Loucy (cell line): ENCODE data around the gene IFT88.

ENCODE experiments used
- H2AFZ ChIP-seq: fragments of 200-600 bp; sonication (generic); 2 replicates; pipeline ENCODE4 v1.6.0; 2016; ENCODE audit warnings: antibody characterized with exemption, mild to moderate bottlenecking, low read length, moderate library complexity
- H3F3A ChIP-seq: fragments of 200-600 bp; 2 replicates; pipeline ENCODE4 v1.6.0; 2016; ENCODE audit warnings: antibody characterized with exemption, low read depth, mild to moderate bottlenecking
- H3K27me3 ChIP-seq: fragments of 200-600 bp; sonication (generic); 2 replicates; pipeline ENCODE4 v1.6.1; 2014; ENCODE audit warnings: low read length, mild to moderate bottlenecking; ENCODE audit not compliant: insufficient read depth, poor library complexity, severe bottlenecking
- H3K36me3 ChIP-seq: fragments of 200-600 bp; sonication (generic); 2 replicates; pipeline ENCODE4 v1.6.1; 2016; ENCODE audit warnings: low read length; ENCODE audit not compliant: insufficient read depth
- H3K4me1 ChIP-seq: fragments of 200-600 bp; sonication (generic); 2 replicates; pipeline ENCODE4 v1.5.1; 2014; ENCODE audit warnings: low read length, mild to moderate bottlenecking; ENCODE audit not compliant: insufficient read depth, poor library complexity, severe bottlenecking
- H3K4me2 ChIP-seq: fragments of 200-600 bp; sonication (generic); 2 replicates; pipeline ENCODE4 v1.6.0; 2014; ENCODE audit warnings: antibody characterized with exemption, low read length, low read depth, mild to moderate bottlenecking; ENCODE audit not compliant: poor library complexity, severe bottlenecking
- H3K4me3 ChIP-seq: fragments of 200-600 bp; sonication (generic); 2 replicates; pipeline ENCODE4 v1.5.1; 2014; ENCODE audit warnings: low read length, mild to moderate bottlenecking, mixed read lengths; ENCODE audit not compliant: poor library complexity, severe bottlenecking
- H3K79me2 ChIP-seq: fragments of 200-600 bp; sonication (generic); 2 replicates; pipeline ENCODE4 v1.6.1; 2014; ENCODE audit warnings: low read length; ENCODE audit not compliant: insufficient read depth
- H3K9ac ChIP-seq: fragments of 200-600 bp; sonication (generic); 2 replicates; pipeline ENCODE4 v1.6.0; 2014; ENCODE audit warnings: mild to moderate bottlenecking, low read depth, low read length, moderate library complexity; ENCODE audit not compliant: poor library complexity, severe bottlenecking
- H3K9me2 ChIP-seq: fragments of 200-600 bp; sonication (generic); replicated peaks from 2 replicates; pipeline ENCODE4 v1.6.1; 2016; ENCODE audit warnings: low read depth, low read length, mixed read lengths
- H3K9me3 ChIP-seq: fragments of 200-600 bp; sonication (generic); 2 replicates; pipeline ENCODE4 v1.6.1; 2014; ENCODE audit warnings: mild to moderate bottlenecking, antibody characterized with exemption, low read length, low read depth; ENCODE audit not compliant: insufficient read depth
- H4K20me1 ChIP-seq: fragments of 200-600 bp; sonication (generic); 2 replicates; pipeline ENCODE4 v1.6.0; 2014; ENCODE audit warnings: antibody characterized with exemption, low read length, mild to moderate bottlenecking; ENCODE audit not compliant: insufficient read depth, poor library complexity, severe bottlenecking
- EZH2phosphoT487 ChIP-seq: fragments of 200-600 bp; IDR thresholded peaks from 2 replicates; pipeline ENCODE4 v1.6.1; 2018; ENCODE audit warnings: antibody characterized with exemption, mild to moderate bottlenecking, moderate library complexity, borderline replicate concordance
- TF ChIP-seq, protein P1 (sequence below): fragments of 200-600 bp; sonication (generic); conservative IDR thresholded peaks from 2 replicates; pipeline ENCODE4 v1.5.1; 2014; ENCODE audit warnings: mild to moderate bottlenecking, antibody characterized with exemption, low read length

The IFT88 gene

DNA sequence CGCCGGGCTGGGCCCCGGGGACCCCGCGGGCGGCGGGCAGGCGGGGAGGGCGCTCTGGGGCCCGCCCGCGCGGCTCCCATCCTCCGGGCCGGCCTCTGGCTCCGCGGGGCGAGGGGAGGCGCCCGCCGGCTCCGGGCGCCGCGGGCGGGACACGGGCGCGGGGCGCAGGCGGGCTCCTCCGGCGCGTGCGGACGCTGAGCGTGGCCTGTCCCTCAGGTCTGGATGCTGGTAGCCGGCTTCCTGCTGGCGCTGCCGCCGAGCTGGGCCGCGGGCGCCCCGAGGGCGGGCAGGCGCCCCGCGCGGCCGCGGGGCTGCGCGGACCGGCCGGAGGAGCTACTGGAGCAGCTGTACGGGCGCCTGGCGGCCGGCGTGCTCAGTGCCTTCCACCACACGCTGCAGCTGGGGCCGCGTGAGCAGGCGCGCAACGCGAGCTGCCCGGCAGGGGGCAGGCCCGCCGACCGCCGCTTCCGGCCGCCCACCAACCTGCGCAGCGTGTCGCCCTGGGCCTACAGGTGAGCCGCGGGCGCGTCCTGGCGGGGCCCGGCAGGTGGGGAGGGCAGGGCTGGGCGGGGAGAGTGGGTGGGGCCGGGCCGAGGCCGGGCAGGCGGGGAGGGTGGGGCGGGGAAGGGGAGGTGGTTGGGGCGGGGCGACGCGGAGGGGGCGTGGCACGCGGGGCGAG is 137.0 kb downstream of the IFT88 start:
- no peaks in the 10 kb centered on the region for H3K36me3 ChIP-seq
- H3K9me3 ChIP-seq, result no peaks in the 10 kb centered on the region
- TF ChIP-seq EZH2phosphoT487, result no peak
- TF ChIP-seq, protein P1, sequence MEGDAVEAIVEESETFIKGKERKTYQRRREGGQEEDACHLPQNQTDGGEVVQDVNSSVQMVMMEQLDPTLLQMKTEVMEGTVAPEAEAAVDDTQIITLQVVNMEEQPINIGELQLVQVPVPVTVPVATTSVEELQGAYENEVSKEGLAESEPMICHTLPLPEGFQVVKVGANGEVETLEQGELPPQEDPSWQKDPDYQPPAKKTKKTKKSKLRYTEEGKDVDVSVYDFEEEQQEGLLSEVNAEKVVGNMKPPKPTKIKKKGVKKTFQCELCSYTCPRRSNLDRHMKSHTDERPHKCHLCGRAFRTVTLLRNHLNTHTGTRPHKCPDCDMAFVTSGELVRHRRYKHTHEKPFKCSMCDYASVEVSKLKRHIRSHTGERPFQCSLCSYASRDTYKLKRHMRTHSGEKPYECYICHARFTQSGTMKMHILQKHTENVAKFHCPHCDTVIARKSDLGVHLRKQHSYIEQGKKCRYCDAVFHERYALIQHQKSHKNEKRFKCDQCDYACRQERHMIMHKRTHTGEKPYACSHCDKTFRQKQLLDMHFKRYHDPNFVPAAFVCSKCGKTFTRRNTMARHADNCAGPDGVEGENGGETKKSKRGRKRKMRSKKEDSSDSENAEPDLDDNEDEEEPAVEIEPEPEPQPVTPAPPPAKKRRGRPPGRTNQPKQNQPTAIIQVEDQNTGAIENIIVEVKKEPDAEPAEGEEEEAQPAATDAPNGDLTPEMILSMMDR, result peak; percentile 50
- peaks cover 10% of the 10 kb centered on the region for H3K4me1 ChIP-seq
- H3K4me3 ChIP-seq, result peak overlapping the region; percentile 50
- H3K9ac ChIP-seq, result no peak overlapping the region
- no peak overlapping the region for H2AFZ ChIP-seq
- no peaks in the 10 kb centered on the region for H3K79me2 ChIP-seq
- H3F3A ChIP-seq, result no peaks in the 10 kb centered on the region
- no peak overlapping the region for H3K4me2 ChIP-seq
- no peaks in the 10 kb centered on the region for H4K20me1 ChIP-seq
- peaks cover 23% of the 10 kb centered on the region for H3K27me3 ChIP-seq
- no peaks in the 10 kb centered on the region for H3K9me2 ChIP-seq

DNA sequence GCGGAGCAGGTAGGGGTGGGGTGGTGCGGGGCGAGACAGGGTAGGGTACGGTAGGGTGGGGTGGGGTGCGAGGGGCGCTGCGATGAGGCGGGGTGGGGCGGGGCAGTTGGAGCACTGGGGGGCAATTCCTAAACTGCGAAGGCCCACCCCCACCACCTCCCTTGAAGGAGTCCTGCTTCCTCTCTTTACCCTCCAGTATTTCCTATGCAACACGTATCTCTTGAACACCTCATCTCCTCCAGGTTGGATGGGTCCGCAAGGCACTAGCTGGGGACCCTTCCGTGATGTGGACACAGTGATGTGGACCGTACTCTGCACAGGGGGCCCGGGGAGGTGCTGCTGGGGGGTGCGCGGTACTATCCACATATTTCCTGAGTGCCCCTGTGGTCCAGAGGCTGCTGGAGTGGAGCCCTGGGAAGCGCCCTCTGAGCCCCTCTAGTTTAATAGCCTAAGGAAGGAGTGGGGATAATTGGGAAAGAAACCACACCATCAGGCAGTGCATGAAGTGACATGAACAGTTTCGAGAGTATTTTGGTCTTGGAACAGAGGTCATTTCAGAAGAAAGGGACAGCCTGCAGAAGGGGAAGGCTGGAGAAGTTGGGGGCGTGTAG is 137.6 kb downstream of the IFT88 start:
- TF ChIP-seq EZH2phosphoT487, result no peak
- TF ChIP-seq, protein P1, result no peak
- peak overlapping the region; percentile 64; the same call in 1 of the 2 replicates for H2AFZ ChIP-seq
- no peaks in the 10 kb centered on the region for H3K79me2 ChIP-seq
- no peaks in the 10 kb centered on the region for H3F3A ChIP-seq
- H3K9me3 ChIP-seq, result no peaks in the 10 kb centered on the region
- H3K4me2 ChIP-seq, result no peak overlapping the region
- H3K36me3 ChIP-seq, result no peaks in the 10 kb centered on the region
- peaks cover 23% of the 10 kb centered on the region for H3K27me3 ChIP-seq
- no peak overlapping the region for H3K9ac ChIP-seq
- H3K4me3 ChIP-seq, result peak overlapping the region; percentile 30
- H3K4me1 ChIP-seq, result peaks cover 10% of the 10 kb centered on the region
- no peaks in the 10 kb centered on the region for H3K9me2 ChIP-seq
- no peaks in the 10 kb centered on the region for H4K20me1 ChIP-seq

DNA sequence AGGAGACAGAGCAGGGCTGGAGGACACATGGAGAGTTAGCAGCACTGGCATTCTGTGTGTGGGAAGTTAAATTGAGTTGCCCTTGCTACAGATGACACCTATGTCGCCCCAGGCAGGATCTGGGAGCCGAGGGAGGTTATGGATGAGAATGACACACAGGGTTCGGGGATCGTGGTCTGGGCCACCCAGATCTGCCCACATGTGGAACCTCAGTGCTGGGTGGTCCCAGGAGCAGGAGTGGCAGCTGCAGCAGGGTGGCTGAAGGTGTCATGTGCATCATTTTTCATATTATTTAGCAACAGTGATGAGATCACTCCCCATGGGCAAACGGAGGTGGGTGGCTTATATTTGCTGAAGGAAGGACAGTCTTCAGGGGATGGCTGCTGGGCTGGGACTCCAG is 139.7 kb downstream of the IFT88 start:
- Histone ChIP-seq H2AFZ (no peak overlapping the region), H3F3A (no peaks in the 10 kb centered on the region), H3K79me2 (no peaks in the 10 kb centered on the region), H3K4me1 (peaks cover 10% of the 10 kb centered on the region), H4K20me1 (no peaks in the 10 kb centered on the region), H3K9ac (no peak overlapping the region), H3K4me2 (no peak overlapping the region), H3K9me3 (no peaks in the 10 kb centered on the region), H3K9me2 (no peaks in the 10 kb centered on the region), H3K36me3 (no peaks in the 10 kb centered on the region), H3K27me3 (peaks cover 15% of the 10 kb centered on the region), H3K4me3 (no peak overlapping the region)
- TF ChIP-seq, protein P1, result no peak
